Hepatocyte (in vitro differentiated cells): ENCODE data around the gene FIGNL1.

Source experiments
- EZH2 ChIP-seq: fragments of 200-600 bp; sonication (generic); IDR thresholded peaks from 2 replicates; pipeline ENCODE4 v1.6.1; 2016; ENCODE audit warnings: antibody characterized with exemption, mild to moderate bottlenecking, borderline replicate concordance
- EZH2phosphoT487 ChIP-seq: fragments of 200-600 bp; sonication (generic); IDR thresholded peaks from one replicate; pipeline ENCODE4 v1.6.1; 2018; ENCODE audit warnings: antibody characterized with exemption, mild to moderate bottlenecking, low read depth, moderate library complexity; ENCODE audit not compliant: unreplicated experiment, severe bottlenecking
- TF ChIP-seq, protein P1 (sequence below): fragments of 200-600 bp; sonication (generic); IDR thresholded peaks from 2 replicates; pipeline ENCODE4 v1.5.1; 2016; ENCODE audit warnings: antibody characterized with exemption, mild to moderate bottlenecking; ENCODE audit not compliant: poor library complexity

- TF ChIP-seq, protein P1, sequence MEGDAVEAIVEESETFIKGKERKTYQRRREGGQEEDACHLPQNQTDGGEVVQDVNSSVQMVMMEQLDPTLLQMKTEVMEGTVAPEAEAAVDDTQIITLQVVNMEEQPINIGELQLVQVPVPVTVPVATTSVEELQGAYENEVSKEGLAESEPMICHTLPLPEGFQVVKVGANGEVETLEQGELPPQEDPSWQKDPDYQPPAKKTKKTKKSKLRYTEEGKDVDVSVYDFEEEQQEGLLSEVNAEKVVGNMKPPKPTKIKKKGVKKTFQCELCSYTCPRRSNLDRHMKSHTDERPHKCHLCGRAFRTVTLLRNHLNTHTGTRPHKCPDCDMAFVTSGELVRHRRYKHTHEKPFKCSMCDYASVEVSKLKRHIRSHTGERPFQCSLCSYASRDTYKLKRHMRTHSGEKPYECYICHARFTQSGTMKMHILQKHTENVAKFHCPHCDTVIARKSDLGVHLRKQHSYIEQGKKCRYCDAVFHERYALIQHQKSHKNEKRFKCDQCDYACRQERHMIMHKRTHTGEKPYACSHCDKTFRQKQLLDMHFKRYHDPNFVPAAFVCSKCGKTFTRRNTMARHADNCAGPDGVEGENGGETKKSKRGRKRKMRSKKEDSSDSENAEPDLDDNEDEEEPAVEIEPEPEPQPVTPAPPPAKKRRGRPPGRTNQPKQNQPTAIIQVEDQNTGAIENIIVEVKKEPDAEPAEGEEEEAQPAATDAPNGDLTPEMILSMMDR, result no peak
- no peak for TF ChIP-seq EZH2
- no peak for TF ChIP-seq EZH2phosphoT487
Observed at GRCh38 chr7:50412973-50413372, 37.2 kb downstream of the FIGNL1 start.
